ENCODE data around the gene FLOT1. TPM values are rescaled to one million over a fixed set of nuclear protein-coding genes. Genes with fewer than 3 reads are reported as not detected.

FLOT1 gene
- total and polyA plus RNA-seq, 2 of the 13 experiments (the other 11 are each of a cell fraction or from before 2014, with no cell fraction given) = 82.3 to 130 TPM

DNA sequence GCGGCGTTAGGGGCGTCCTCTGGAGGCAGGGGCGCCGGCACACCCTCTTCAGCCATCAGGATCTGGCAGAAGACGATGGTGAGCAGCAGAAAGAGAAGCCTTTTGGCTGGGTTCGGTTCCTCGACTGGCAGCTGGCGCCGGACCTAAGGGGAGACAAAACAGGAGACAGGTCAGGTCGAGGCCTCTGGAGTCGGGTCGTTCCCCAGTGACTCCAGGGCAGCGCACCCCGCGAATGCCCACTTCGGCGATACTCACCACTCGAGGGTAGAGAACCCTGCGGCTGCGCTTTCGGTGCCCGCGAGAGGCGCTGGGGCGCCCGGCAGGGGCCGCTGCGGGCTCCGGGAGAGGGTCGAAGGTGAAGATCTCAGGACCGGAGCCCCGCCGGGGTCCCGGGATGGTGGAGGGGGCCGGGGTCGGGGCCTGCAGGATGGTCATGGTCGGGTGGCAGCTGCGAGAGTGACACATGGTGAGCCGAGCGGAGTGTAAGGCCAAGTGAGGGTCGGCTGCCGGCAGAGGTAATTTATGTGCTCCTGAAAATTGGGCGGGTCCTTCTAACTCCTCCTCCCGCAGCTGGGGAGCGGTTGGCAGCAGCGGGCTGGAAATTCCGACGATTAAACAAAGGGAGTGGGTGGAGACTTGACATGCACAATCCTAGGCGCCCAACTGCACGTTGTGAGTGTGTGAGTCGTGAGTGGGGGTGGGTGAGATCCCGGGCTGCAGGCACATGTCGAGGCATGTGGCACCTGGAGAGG is 1.7 kb upstream of the FLOT1 start, which contains the start of gene IER3 (continued):
- peak; percentile 17; the same call in 1 of the 2 replicates for TF ChIP-seq TCF7 (IDR thresholded peaks at IDR 0.05; ENCODE audit: low read depth)
- TF ChIP-seq, protein P1, sequence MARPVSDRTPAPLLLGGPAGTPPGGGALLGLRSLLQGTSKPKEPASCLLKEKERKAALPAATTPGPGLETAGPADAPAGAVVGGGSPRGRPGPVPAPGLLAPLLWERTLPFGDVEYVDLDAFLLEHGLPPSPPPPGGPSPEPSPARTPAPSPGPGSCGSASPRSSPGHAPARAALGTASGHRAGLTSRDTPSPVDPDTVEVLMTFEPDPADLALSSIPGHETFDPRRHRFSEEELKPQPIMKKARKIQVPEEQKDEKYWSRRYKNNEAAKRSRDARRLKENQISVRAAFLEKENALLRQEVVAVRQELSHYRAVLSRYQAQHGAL (CRISPR knock-in tag; IDR thresholded peaks at IDR 0.05; ENCODE audit: not compliant biosample characterization) = peak; percentile 82
- TF ChIP-seq KDM5B (CRISPR knock-in tag; IDR thresholded peaks at IDR 0.05; ENCODE audit: borderline replicate concordance) = peak; percentile 67; the same call in 1 of the 2 replicates
- peak; percentile 81; the same call in 1 of the 2 replicates for TF ChIP-seq ZNF543 (CRISPR knock-in tag; IDR thresholded peaks at IDR 0.05)
- no peak for TF ChIP-seq TCF12 (IDR thresholded peaks at IDR 0.05)
- peak; percentile 91 for TF ChIP-seq TCF12 (CRISPR knock-in tag; IDR thresholded peaks at IDR 0.05)
- TF ChIP-seq, protein P2, sequence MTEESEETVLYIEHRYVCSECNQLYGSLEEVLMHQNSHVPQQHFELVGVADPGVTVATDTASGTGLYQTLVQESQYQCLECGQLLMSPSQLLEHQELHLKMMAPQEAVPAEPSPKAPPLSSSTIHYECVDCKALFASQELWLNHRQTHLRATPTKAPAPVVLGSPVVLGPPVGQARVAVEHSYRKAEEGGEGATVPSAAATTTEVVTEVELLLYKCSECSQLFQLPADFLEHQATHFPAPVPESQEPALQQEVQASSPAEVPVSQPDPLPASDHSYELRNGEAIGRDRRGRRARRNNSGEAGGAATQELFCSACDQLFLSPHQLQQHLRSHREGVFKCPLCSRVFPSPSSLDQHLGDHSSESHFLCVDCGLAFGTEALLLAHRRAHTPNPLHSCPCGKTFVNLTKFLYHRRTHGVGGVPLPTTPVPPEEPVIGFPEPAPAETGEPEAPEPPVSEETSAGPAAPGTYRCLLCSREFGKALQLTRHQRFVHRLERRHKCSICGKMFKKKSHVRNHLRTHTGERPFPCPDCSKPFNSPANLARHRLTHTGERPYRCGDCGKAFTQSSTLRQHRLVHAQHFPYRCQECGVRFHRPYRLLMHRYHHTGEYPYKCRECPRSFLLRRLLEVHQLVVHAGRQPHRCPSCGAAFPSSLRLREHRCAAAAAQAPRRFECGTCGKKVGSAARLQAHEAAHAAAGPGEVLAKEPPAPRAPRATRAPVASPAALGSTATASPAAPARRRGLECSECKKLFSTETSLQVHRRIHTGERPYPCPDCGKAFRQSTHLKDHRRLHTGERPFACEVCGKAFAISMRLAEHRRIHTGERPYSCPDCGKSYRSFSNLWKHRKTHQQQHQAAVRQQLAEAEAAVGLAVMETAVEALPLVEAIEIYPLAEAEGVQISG (CRISPR knock-in tag; IDR thresholded peaks at IDR 0.05) = peak; percentile 83; the same call in 1 of the 2 replicates
- no peak; the same call in 1 of the 2 replicates for TF ChIP-seq ZNF598 (CRISPR knock-in tag; IDR thresholded peaks at IDR 0.05; ENCODE audit: borderline replicate concordance)
- no peak for TF ChIP-seq NFE2 (CRISPR knock-in tag; IDR thresholded peaks at IDR 0.05)
- peak; percentile 22 for TF ChIP-seq TP53 (CRISPR knock-in tag; conservative IDR thresholded peaks at IDR 0.05)
- peak; percentile 90 for TF ChIP-seq GTF2F1 (IDR thresholded peaks at IDR 0.05; ENCODE audit: low read length)
- TF ChIP-seq, protein P3, sequence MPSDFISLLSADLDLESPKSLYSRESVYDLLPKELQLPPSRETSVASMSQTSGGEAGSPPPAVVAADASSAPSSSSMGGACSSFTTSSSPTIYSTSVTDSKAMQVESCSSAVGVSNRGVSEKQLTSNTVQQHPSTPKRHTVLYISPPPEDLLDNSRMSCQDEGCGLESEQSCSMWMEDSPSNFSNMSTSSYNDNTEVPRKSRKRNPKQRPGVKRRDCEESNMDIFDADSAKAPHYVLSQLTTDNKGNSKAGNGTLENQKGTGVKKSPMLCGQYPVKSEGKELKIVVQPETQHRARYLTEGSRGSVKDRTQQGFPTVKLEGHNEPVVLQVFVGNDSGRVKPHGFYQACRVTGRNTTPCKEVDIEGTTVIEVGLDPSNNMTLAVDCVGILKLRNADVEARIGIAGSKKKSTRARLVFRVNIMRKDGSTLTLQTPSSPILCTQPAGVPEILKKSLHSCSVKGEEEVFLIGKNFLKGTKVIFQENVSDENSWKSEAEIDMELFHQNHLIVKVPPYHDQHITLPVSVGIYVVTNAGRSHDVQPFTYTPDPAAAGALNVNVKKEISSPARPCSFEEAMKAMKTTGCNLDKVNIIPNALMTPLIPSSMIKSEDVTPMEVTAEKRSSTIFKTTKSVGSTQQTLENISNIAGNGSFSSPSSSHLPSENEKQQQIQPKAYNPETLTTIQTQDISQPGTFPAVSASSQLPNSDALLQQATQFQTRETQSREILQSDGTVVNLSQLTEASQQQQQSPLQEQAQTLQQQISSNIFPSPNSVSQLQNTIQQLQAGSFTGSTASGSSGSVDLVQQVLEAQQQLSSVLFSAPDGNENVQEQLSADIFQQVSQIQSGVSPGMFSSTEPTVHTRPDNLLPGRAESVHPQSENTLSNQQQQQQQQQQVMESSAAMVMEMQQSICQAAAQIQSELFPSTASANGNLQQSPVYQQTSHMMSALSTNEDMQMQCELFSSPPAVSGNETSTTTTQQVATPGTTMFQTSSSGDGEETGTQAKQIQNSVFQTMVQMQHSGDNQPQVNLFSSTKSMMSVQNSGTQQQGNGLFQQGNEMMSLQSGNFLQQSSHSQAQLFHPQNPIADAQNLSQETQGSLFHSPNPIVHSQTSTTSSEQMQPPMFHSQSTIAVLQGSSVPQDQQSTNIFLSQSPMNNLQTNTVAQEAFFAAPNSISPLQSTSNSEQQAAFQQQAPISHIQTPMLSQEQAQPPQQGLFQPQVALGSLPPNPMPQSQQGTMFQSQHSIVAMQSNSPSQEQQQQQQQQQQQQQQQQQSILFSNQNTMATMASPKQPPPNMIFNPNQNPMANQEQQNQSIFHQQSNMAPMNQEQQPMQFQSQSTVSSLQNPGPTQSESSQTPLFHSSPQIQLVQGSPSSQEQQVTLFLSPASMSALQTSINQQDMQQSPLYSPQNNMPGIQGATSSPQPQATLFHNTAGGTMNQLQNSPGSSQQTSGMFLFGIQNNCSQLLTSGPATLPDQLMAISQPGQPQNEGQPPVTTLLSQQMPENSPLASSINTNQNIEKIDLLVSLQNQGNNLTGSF (CRISPR knock-in tag; IDR thresholded peaks at IDR 0.05) = no peak; the same call in 1 of the 2 replicates
- 0 out of 2 replicates have a peak, but pooled peaks have one; percentile 71 for TF ChIP-seq CAMTA2 (CRISPR knock-in tag; IDR thresholded peaks at IDR 0.05; ENCODE audit: borderline replicate concordance)
- TF ChIP-seq ZNF44 (CRISPR knock-in tag; IDR thresholded peaks at IDR 0.05) = no peak
- TF ChIP-seq PHB2 (IDR thresholded peaks at IDR 0.05; ENCODE audit: partially characterized antibody) = no peak
- TF ChIP-seq HMG20A (CRISPR knock-in tag; IDR thresholded peaks at IDR 0.05; ENCODE audit: borderline replicate concordance) = peak; percentile 23; the same call in 1 of the 2 replicates
- TF ChIP-seq ZNF788 (CRISPR knock-in tag; IDR thresholded peaks at IDR 0.05; ENCODE audit: borderline replicate concordance) = peak; percentile 73
- TF ChIP-seq GATA4 (IDR thresholded peaks at IDR 0.05; ENCODE audit: borderline replicate concordance, low read depth) = peak; percentile 96
- TF ChIP-seq GABPA (IDR thresholded peaks at IDR 0.05; ENCODE audit: low read depth, low read length) = no peak
- no peak for TF ChIP-seq GABPA (CRISPR knock-in tag; IDR thresholded peaks at IDR 0.05; ENCODE audit: low read depth)
